ENCODE results near the gene RETREG3. TPM values are rescaled to one million over a fixed set of nuclear protein-coding genes. Genes with fewer than 3 reads are reported as not detected.

Gene RETREG3
- total and polyA plus RNA-seq, 2 of the 13 experiments (the other 11 are each of a cell fraction or from before 2014, with no cell fraction given) = 47.0 to 55.8 TPM

DNA sequence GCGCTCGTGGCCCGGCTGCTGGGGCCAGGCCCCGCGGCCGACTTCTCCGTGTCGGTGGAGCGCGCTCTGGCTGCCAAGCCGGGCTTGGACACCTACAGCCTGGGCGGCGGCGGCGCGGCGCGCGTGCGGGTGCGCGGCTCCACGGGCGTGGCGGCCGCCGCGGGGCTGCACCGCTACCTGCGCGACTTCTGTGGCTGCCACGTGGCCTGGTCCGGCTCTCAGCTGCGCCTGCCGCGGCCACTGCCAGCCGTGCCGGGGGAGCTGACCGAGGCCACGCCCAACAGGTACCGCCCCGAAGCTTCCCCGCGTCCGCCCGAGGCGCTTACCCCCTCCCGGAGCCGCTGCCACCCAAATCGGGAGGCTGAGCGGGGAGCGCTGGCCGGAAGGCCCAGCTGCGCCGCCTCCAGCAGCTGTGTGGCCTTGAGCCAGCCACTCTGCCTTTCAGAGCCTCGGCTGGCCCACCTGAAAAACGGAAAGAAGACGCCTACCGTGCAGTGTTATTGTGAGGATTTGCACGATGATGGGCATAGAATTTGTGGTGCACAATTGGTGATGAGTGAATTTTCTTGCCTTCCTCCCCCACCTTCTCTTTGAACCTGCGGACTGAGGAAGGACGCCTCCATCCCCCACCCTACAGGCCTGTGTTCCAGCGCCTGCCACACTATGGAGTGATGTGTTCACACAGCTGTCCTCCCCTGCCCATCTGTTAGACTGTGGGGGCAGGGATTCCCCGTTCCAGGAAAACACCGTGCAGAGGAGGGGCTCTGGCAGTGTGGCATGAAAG lies 72.6 kb downstream of the RETREG3 start (continued):
- 0 out of 2 replicates have a peak, but pooled peaks have one; percentile 71 for TF ChIP-seq ZKSCAN8 (CRISPR knock-in tag; IDR thresholded peaks at IDR 0.05; ENCODE audit: borderline replicate concordance)
- no peak for TF ChIP-seq ZNF232 (CRISPR knock-in tag; IDR thresholded peaks at IDR 0.05; ENCODE audit: borderline replicate concordance)
- no peak for TF ChIP-seq PHB2 (IDR thresholded peaks at IDR 0.05; ENCODE audit: partially characterized antibody)
- no peak for TF ChIP-seq GPBP1L1 (CRISPR knock-in tag; IDR thresholded peaks at IDR 0.05)
- TF ChIP-seq AHR (CRISPR knock-in tag; IDR thresholded peaks at IDR 0.05) = no peak
- peak; percentile 75; the same call in 1 of the 2 replicates for TF ChIP-seq SRY (CRISPR knock-in tag; IDR thresholded peaks at IDR 0.05)
- TF ChIP-seq, protein P1, sequence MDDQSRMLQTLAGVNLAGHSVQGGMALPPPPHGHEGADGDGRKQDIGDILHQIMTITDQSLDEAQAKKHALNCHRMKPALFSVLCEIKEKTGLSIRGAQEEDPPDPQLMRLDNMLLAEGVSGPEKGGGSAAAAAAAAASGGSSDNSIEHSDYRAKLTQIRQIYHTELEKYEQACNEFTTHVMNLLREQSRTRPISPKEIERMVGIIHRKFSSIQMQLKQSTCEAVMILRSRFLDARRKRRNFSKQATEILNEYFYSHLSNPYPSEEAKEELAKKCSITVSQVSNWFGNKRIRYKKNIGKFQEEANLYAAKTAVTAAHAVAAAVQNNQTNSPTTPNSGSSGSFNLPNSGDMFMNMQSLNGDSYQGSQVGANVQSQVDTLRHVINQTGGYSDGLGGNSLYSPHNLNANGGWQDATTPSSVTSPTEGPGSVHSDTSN (CRISPR knock-in tag; IDR thresholded peaks at IDR 0.05; ENCODE audit: borderline replicate concordance) = no peak
- TF ChIP-seq ZNF557 (CRISPR knock-in tag; IDR thresholded peaks at IDR 0.05) = peak; percentile 39; the same call in 1 of the 2 replicates
- TF ChIP-seq ZNF382 (CRISPR knock-in tag; IDR thresholded peaks at IDR 0.05; ENCODE audit: borderline replicate concordance) = no peak
- TF ChIP-seq ZNF749 (CRISPR knock-in tag; IDR thresholded peaks at IDR 0.05; ENCODE audit: borderline replicate concordance) = no peak; the same call in 1 of the 2 replicates
- peak; percentile 88 for TF ChIP-seq SALL1 (CRISPR knock-in tag; IDR thresholded peaks at IDR 0.05)
- TF ChIP-seq SP140L (CRISPR knock-in tag; IDR thresholded peaks at IDR 0.05; ENCODE audit: borderline replicate concordance) = 0 out of 2 replicates have a peak, but pooled peaks have one; percentile 87
- no peak for TF ChIP-seq PCBP2 (optimal IDR thresholded peaks at IDR 0.05; ENCODE audit: low read depth, low read length, poor library complexity, severe bottlenecking)
- TF ChIP-seq, protein P2, sequence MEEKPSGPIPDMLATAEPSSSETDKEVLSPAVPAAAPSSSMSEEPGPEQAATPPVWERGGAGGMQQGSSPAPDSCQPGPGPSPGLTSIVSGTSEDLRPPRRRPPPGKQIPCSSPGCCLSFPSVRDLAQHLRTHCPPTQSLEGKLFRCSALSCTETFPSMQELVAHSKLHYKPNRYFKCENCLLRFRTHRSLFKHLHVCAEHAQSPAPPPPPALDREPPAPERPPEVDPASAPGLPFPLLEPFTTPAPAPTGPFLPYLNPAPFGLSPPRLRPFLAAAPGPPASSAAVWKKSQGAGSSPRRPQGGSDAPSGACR (CRISPR knock-in tag; IDR thresholded peaks at IDR 0.05) = peak; percentile 86; the same call in 1 of the 2 replicates
- TF ChIP-seq HINFP (CRISPR knock-in tag; IDR thresholded peaks at IDR 0.05; ENCODE audit: low read depth) = peak; percentile 91
- no peak for TF ChIP-seq NFE2L2 (IDR thresholded peaks at IDR 0.05; ENCODE audit: low read length)
- TF ChIP-seq ZNF496 (CRISPR knock-in tag; IDR thresholded peaks at IDR 0.05; ENCODE audit: insufficient replicate concordance) = no peak
- TF ChIP-seq RFXAP (CRISPR knock-in tag; IDR thresholded peaks at IDR 0.05; ENCODE audit: borderline replicate concordance) = no peak; the same call in 1 of the 2 replicates
- TF ChIP-seq ZNF33A (CRISPR knock-in tag; IDR thresholded peaks at IDR 0.05; ENCODE audit: borderline replicate concordance) = no peak
- no peak; the same call in 1 of the 2 replicates for TF ChIP-seq ZNF138 (CRISPR knock-in tag; IDR thresholded peaks at IDR 0.05; ENCODE audit: low read depth)
- TF ChIP-seq YEATS4 (CRISPR knock-in tag; IDR thresholded peaks at IDR 0.05; ENCODE audit: borderline replicate concordance) = peak; percentile 84
- peak; percentile 13; the same call in 1 of the 2 replicates for TF ChIP-seq HOXA9 (CRISPR knock-in tag; IDR thresholded peaks at IDR 0.05; ENCODE audit: borderline replicate concordance)
- no peak for TF ChIP-seq SCMH1 (CRISPR knock-in tag; IDR thresholded peaks at IDR 0.05; ENCODE audit: borderline replicate concordance)
- TF ChIP-seq KDM5B (CRISPR knock-in tag; IDR thresholded peaks at IDR 0.05; ENCODE audit: borderline replicate concordance) = 0 out of 2 replicates have a peak, but pooled peaks have one; percentile 40

Data from HepG2 (cell line).